HG02943 (cell line): ENCODE data around the gene ZFYVE16.
"Not testable (repeated sequence)": the region's sequence is repeated elsewhere in the genome, so short reads cannot be mapped to it uniquely, and the experiment has no call there.

Source experiments
- ATAC-seq: cut with Tn5 transposase; IDR thresholded peaks from one replicate; pipeline ENCODE4 v1.9.1; 2021; ENCODE audit warnings: mild to moderate bottlenecking, low read depth, moderate library complexity; ENCODE audit not compliant: unreplicated experiment

The ZFYVE16 gene

GRCh38 chr5:80408484-80409366, 861 bp downstream of the ZFYVE16 start:
- peak; percentile 44 for ATAC-seq

GRCh38 chr5:80409367-80409966, 1.6 kb downstream of the ZFYVE16 start:
- no peak for ATAC-seq

- no peak for ATAC-seq
Measured at GRCh38 chr5:80411589-80412219, 3.8 kb downstream of the ZFYVE16 start.

GRCh38 chr5:80414113-80414512, 6.2 kb downstream of the ZFYVE16 start:
- ATAC-seq: no peak

GRCh38 chr5:80417973-80418372, 10.1 kb downstream of the ZFYVE16 start:
- ATAC-seq: no peak

GRCh38 chr5:80424365-80424764, 16.5 kb downstream of the ZFYVE16 start:
- not testable (repeated sequence) for ATAC-seq

GRCh38 chr5:80435476-80435875, 27.6 kb downstream of the ZFYVE16 start:
- ATAC-seq: no peak

GRCh38 chr5:80437326-80437725, 29.5 kb downstream of the ZFYVE16 start:
- no peak for ATAC-seq

- ATAC-seq: no peak
Measured at GRCh38 chr5:80438739-80439138, 30.9 kb downstream of the ZFYVE16 start.

- ATAC-seq: no peak
Measured at GRCh38 chr5:80439213-80439612, 31.3 kb downstream of the ZFYVE16 start.

GRCh38 chr5:80442742-80443141, 34.9 kb downstream of the ZFYVE16 start:
- ATAC-seq: no peak

GRCh38 chr5:80453366-80453765, 45.5 kb downstream of the ZFYVE16 start:
- no peak for ATAC-seq

- ATAC-seq: no peak
Measured at GRCh38 chr5:80463269-80463668, 55.4 kb downstream of the ZFYVE16 start.

GRCh38 chr5:80466669-80467485, 59.0 kb downstream of the ZFYVE16 start:
- no peak for ATAC-seq

GRCh38 chr5:80468131-80468530, 60.3 kb downstream of the ZFYVE16 start:
- ATAC-seq: no peak

- not testable (repeated sequence) for ATAC-seq
Measured at GRCh38 chr5:80470631-80471030, 62.8 kb downstream of the ZFYVE16 start.

- no peak for ATAC-seq
Measured at GRCh38 chr5:80474929-80475328, 67.1 kb downstream of the ZFYVE16 start.

GRCh38 chr5:80479713-80480112, 71.8 kb downstream of the ZFYVE16 start:
- no peak for ATAC-seq

GRCh38 chr5:80480354-80480753, 72.5 kb downstream of the ZFYVE16 start:
- no peak for ATAC-seq

- ATAC-seq: no peak
Measured at GRCh38 chr5:80481019-80481893, 73.4 kb downstream of the ZFYVE16 start.
